ENCODE measurements around the gene KIAA0232.
"Not testable (repeated sequence)": the region's sequence is repeated elsewhere in the genome, so short reads cannot be mapped to it uniquely, and the experiment has no call there.

Gene KIAA0232

DNA sequence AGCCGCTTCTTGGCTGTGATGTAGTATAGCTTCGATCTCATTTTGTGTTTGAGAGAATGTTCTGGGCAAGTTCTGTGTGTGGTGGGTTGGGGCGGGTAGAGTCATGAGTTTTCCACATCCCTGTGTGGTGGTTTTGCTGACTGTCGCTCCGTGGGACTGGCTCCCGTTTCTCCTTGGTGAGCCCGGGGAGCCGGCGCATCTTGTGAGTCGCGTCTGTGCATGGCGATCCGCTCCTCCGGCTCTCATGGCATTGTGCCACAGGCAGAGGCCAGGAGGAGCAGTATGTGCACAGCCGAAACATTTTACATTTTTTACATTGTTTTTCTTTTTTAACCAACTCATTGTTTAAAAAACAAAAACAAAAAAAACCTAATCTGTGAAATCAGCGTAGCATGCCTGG lies 99.4 kb downstream of the KIAA0232 start:
- no peak for DNase-seq (ENCODE audit: low spot score)

DNA sequence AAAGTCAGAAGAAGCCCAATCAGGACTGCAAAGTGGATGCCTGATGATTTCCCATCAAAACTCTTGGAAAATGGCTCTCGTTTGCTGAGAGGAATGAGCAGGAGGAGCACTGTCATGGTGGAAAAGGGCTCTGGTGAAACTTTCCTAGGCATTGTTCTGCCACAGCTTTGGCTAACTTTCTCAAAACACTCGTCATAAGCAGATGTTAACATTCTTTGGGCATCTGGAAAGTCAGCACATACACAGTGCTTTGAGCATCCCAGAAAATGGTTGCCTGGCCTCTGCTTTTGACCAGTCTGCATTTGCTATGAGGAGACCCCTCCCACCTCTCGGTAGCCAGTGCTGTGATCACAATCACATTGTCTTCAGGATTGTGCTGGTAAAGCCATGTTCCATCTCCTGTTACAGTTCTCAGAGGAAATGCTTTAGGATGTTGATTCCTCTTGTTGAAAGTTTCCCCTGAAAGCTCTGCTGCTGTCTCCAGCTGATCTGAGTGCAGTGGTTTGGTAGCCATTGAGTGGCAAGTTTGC lies 101.9 kb downstream of the KIAA0232 start:
- no peak for DNase-seq (ENCODE audit: low spot score)

DNA sequence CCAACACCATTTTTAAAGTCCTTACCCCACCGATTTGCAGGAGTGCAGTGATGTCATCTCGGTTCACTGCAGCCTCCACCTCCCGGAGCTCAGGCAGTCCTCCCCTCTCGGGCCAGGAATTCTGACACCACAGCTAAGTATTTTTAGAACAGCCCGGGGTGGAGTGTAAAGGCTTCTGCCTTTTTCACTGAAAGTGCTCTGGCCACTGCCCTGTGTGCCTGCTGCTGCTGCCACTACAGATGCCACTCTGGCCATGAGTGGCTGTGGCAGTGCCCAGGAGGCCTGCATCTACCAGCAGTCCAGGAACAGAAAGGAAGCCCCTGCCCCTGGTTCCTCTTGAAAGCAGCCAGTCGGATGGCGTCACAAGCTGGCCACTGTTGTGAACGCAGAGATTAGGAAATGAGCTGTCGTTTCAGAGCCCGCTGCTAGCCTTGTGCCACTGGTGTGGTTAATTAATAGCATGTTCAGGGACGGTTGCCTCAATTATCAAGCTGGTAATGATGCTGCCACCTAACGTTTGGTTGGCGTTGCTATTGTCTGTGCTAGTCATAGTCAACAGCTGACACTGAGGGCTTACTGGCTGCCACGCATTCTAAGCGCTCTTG lies 103.5 kb downstream of the KIAA0232 start:
- DNase-seq (ENCODE audit: low spot score): no peak

DNA sequence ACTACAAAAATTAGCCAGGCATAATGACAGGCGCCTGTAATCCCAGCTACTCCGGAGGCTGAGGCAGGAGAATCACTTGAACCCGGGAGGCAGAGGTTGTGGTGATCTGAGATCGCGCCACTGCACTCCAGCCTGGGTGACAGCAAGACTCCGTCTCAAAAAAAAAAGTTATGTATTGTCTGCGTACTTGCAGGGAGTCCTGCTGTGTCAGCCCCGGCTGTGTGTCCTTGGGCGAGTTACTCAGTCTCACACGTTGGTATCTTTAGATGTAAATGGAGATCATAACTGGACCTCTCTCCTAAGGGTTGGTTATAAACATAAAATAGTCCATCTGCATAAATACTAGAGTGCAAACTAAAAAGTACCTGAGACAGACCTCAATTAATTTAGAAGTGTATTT lies 104.4 kb downstream of the KIAA0232 start:
- no peak for DNase-seq (ENCODE audit: low spot score)

DNA sequence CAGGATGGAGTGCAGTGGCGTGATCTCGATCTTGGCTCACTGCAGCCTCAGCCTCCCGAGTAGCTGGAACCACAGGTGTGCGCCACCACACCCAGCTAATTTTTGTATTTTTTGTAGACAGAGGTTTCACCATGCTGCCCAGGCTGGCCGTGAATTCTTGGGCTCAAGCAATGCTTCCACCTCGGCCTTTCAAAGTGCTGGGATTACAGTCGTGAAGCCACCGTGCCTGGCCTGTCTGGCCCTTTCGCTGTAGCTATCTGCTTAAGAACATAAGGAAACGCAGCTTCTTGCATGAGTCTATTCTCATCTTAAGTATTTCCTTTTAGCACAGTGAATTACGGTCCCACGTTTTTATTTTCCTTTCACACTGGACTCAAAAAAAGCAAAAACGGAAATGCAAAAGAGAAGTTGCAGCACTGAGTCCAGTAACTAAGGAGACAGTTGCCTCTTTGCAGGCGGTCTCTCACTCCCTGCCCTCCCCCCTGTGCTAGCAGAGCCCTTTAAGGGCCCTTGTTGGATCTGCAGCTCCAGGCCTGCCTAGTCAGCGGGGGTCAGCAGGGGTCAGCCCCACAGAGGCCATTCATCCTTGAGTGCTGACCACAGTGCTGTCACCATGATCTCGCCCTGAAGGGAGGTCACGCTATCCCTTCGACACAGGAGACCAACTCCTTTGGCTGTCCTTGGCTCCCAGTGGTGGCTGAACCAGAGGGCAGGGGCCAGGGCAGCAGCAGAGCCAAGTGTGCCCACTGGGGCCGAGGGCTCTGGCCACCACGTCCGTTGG lies 105.3 kb downstream of the KIAA0232 start:
- DNase-seq (ENCODE audit: low spot score): no peak

DNA sequence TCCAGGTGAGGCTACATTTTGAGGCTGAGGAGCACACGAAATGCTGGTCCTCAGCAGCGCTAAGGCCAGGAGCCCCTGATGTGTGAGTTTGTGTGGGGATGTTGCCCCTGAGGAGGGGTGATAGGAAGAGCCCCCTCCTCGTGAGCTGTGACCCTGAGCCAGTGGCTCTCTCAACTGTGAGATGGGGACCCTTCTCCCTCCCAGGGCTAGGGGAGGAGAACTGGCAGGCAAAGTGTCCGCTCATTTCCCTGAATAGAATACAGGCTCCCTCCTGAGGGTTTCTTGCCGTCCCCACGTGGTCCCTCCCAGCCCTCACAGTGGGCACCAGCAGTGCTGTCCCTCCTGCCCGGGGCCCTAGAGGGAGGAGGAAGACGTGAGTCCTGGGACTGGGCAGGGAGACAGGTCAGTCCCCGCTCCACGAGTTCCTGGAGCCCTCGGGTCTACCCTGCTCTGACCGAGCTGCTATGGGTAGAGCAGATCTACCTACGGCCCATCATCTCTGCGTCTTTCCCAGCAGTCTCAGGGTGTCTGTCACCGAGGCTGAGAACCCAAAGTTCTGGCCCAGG lies 106.1 kb downstream of the KIAA0232 start:
- no peak for DNase-seq (ENCODE audit: low spot score)

DNA sequence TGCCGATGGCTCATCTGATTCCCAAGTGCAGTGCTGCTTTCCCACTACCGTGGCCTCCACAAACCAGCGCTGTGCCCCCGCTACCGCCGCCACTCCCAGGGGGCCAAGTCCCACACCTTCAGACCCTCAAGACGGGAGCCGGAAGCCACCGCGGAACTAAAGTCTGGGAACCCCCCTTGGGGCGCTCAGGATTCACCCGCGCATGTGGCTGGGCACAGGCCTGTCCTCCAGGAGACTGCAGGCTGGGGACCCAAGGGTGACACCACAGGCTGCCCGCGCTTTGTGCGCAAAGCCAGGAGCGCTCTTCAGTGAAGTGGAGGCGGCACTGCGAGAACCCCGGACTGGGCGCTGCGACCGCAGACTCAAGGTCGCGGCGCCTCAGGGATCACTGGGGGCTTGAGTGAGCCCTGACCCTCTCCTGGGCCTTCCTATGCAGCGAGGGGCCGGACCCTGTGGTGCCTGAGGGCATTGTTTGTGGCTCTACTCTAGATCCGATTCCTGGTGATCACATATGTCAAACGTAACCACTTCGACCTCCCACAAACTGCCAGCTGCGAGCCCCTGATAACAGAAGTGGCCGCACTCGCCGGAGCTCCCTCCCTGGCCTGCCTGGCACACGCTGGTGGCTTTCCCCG lies 106.7 kb downstream of the KIAA0232 start:
- DNase-seq (ENCODE audit: low spot score): no peak

DNA sequence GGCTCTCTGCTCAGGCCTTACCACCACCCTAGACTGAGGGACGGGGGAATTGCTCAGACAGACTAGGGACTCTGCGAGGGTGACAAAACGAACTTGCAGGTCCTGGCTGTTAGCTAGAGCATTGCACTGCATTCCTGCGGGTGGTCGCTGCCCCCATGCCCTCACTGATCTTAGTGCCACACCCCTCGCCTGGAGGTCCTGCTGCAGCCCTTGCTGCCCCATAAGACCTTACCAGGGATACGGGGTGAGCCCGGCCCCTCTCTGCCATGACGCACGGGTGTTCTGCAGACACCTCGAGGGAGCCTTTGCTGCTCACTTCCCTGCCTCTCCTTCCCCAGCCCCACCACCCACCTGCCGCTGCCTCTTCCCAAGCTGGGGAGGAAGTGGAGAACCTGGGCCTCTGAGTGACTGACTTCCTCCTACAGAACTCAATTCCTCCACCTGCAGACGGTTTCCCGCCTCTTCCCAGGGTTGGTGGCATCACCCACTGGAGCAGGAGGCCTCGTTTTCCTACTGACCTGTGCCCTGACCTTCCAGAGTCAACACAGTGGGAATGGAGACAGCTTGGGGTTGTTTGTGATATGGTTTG lies 107.3 kb downstream of the KIAA0232 start:
- no peak for DNase-seq (ENCODE audit: low spot score)

DNA sequence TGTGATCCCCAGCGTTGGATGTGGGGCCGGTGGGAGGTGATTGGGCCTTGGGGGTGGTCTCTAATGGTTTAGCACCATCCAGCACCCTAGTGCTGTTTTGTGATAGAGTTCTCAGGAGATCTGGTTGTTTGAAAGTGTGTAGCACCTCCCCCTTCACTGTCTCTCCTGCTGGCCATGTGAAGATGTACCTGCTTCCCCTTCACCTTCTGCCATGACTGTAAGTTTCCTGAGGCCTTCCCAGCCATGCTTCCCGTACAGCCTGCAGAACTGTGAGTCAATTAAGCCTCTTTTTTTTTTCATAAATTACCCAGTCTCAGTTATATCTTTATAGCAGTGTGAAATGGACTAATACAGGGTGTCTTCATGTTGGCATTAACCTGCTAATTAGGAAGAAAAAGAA lies 107.8 kb downstream of the KIAA0232 start:
- no peak for DNase-seq (ENCODE audit: low spot score)

DNA sequence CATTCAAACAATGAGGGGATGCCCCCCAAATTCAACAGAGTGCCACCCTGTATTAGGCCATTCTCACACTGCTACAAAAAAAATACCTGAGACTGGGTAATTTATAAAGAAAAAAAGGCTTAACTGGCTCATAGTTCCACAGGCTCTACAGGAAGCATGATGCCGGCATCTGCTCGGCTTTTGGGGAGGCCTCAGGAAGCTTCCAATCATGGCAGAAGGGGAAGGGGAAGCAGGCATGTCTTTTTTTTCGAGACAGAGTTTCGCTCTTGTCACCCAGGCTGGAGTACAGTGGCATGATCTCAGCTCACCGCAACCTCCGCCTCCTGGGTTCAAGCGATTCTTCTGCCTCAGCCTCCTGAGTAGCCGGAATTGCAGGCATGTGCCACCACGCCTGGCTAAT lies 108.4 kb downstream of the KIAA0232 start:
- DNase-seq (ENCODE audit: low spot score): not testable (repeated sequence)

DNA sequence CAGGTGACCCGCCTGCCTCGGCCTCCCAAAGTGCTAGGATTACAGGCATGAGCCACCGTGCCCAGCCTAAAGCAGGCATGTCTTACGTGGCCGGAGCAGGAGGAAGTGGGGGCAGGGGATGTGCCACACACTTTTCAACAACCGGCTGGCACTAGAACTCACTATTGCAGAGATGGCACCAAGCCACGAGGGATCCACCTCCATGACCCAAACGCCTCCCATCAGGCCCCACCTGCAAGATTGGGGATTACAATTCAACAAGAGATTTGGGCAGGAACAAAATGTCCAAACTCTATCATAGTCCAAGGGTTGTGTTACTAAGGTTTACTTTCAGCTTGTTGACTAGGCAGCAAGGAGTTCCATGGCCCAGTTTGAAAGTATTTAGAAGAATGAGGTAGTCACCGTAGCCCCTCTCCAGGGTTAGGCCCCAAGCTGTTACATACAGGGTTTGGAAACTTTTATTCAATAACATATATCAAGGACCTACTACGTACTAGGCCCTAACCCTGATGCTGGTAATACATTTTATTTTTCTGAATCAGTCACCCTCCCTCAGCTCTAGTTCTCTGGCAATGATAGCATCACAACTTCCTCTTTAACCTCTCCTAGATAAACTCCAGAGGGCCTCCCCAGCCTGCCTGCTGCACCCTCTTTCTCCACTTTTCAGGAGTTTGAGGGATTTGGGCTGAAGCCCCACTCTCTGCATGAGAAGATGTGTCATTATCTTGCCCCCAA lies 109.1 kb downstream of the KIAA0232 start:
- no peak for DNase-seq (ENCODE audit: low spot score)

DNA sequence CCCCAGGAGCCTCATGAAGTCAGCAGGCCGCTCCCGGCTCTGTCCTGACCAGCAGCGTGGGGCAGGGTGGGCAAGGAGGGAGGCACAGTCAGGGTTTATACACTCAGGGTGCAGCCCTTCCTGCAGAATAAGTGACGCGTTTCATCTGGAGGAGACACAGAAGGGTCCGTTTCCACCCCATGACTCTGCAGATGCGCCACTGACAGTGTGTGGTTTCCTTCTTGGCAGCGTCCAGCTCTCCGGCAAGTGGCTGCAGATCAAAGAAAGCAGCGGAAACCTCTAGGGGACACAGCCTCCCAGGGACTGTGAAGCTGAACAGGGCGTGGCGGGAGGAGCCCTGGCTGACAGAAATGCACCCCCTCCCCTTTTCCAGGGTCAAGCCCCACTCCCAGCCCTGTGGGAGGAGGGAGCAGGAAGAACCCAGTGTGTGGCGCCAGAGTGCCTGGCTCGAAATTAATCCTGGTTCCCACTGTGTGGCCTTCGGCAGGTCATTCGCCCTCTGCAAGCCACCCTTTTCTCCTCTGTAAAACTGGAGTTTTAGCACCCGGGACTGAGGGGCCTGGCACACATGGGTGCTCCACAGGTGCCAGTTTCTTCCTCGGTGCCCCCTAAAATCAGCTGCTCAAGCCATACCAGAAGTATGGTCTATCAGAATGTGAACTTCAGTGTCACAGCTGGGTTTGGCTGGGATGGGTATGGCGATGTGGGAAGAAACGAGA lies 109.8 kb downstream of the KIAA0232 start:
- DNase-seq (ENCODE audit: low spot score): peak; percentile 70

DNA sequence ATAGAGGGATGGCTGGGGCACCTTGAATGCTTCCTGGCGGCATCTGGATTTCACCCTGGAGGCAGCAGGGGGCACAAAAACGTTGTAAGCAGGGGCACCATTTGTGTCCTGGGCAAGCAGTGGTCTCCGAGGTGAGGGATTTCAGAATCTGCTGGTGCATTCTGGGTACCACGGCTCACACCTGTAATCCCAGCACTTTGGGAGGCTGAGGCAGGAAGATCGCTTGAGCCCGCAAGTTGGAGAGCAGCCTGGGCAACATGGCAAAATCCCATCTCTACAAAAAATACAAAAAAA lies 110.3 kb downstream of the KIAA0232 start:
- no peak for DNase-seq (ENCODE audit: low spot score)

DNA sequence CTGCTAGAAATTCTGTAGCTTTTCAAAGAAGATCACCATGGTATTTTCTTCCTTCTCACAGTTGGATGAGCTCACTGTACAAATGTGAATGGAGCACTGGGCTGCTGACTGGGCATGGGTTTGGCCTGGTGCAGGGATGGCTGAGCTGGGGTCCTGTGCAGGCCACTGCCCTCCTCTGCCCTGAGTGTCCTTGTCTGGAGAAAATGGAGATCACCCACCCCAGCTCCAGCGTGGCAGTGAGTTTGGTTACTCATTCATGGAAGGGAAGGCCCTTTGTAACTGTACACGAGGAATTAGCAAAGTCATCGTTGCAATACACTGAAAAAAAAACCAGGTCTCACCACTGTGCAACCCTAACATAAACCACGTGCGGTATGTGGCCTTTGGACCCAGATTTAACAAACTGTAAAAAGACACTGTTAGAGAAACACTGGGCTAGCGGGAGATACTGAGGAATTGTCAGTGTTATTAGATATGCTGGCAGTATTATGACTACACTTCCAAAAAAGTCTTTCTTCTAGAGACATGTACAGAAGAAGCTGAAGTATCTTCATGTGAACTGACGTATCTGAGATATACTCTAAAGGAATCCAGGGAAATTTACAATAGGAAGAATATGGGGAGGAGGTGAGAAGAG lies 111.0 kb downstream of the KIAA0232 start:
- no peak for DNase-seq (ENCODE audit: low spot score)

DNA sequence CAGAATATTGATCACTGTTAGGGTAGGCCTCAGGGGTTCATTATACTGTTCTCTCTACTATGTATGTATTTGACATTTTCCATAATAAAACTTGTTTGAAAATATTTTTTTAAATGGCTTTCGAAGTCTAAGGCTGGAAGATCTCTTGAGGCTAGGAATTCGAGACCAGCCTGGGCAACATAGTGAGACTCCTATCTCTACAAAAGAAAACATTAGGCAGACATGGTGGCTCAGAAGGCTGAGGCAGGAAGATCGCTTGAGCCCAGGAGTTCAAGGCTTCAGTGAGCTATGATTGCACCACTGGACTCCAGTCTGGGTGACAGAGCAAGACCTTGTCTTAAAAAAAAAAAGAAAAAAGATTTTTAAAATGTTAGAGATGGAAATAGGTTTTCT lies 111.6 kb downstream of the KIAA0232 start:
- DNase-seq (ENCODE audit: low spot score): no peak

DNA sequence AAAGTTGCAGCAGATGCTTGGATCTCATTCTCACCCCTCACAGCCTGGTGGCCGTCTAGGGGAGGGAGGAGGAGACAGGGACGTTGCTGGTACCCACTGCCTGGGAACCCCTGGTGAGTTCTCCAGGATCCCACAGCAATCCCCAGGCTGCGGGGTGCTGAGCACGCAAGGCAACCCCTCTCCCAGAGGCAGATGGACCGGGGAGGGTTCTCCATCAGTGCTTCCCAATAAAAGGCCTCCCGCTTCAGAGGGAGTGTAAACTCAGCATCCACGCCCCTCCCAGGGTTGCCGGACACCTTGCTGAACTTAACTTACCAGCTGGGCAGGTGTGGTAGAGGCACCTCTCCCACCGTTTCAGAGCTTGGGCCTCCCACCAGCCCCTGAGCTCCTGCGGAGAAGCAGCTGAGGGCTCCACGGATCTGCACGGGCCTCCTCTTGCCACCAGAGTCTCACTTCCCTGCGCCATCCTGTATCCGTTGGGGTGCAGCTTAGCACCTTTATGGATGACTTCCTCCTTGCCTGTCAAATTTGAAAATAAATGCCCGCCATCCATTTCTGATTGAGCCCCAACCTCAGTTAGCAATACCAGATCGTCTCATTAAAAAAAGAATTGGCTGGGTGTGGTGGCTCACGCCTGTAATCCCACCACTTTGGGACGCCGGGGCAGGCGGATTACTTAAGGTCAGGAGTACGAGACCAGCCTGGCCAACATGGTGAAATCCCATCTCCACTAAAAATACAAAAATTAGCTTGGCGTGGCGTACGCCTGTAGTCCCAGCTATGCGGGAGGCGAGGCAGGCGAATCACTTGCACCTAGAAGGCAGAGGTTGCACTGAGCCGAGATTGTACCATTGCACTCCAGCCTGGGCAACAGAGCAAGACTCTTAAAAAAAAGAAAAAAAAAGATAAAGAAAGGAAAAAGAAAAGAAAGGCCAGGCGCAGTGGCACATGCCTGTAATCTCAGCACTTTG lies 112.3 kb downstream of the KIAA0232 start:
- DNase-seq (ENCODE audit: low spot score): no peak

DNA sequence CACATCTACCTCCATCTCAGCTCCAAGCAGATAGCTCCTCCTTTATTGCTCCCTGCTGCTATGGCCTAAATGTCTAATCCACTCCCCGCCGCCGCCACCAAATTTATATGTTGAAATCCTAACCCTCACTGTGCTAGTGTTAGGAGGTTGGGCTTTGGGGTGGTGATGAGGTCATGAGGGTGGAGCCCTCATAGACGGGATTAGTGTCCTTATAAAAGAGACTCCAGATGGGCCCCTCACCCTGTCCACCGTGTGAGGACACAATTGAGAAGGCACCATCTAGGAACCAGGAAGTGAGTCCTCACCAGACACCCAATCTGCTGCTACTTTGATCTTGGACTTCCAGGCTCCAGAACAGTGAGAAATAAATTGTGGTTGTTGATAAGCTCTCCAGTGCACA lies 113.5 kb downstream of the KIAA0232 start:
- DNase-seq (ENCODE audit: low spot score): no peak

DNA sequence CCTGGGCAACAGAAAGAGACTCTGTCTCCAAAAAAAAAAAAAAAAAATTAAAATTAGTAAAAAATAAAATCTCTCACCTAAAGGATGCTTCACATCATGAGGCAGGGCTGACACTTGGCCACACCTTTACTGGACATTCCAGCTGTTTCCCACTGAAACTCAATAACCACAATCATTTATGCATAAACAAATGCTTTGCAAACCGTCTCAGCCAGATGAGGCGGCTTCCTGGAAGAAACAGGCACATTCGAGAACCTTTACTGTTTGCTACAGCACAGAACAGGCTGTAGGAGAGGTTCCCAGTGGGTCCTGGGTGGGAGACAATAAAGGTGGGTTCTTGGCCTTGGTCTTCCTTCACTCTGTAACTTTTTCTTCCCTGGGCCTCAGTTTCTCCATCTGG lies 116.2 kb downstream of the KIAA0232 start:
- DNase-seq (ENCODE audit: low spot score): no peak

DNA sequence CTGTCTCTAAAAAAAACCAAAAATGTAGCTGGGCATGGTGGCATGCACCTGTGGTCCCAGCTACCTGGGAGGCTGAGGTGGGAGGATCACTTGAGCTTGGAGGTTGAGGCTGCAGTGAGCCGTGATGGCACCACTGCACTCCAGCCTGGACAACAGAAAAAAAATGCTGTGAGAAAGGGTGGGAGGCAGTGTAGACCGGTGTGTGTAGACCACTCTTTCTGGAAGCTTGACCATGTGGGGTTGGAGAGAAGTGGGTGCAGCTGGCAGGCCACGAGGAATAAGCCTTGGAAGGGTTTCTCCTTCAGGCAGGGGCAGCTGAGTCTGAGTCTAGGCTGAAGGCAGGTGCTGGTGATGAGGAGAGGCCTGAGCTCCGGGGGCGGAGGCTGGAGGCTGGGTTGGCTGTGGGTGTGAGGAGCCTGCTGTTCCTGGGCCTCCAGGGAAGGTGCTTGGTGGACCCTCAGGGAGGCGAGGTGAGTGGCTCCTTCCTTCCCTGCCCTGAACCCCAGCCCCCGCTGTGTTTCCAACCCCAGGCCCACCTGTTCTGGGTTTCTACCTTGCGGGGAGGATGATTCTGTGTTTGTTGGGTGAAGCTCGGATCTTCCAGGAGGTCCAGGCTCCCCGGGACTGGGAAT lies 117.8 kb downstream of the KIAA0232 start:
- DNase-seq (ENCODE audit: low spot score): no peak

All from iPS-NIHi11 (cell line).